G401.6 (cell line): Measurements from ENCODE around the gene IL21R.

Experiments
- FAIRE-seq: peaks from 2 replicates; lab custom pipeline; 2012; peaks lifted over from hg19 to GRCh38; lab: Jason Lieb, UNC

The IL21R gene

GRCh38 chr16:27464626-27465482, 62.9 kb downstream of the IL21R start:
- no peak for FAIRE-seq

DNA sequence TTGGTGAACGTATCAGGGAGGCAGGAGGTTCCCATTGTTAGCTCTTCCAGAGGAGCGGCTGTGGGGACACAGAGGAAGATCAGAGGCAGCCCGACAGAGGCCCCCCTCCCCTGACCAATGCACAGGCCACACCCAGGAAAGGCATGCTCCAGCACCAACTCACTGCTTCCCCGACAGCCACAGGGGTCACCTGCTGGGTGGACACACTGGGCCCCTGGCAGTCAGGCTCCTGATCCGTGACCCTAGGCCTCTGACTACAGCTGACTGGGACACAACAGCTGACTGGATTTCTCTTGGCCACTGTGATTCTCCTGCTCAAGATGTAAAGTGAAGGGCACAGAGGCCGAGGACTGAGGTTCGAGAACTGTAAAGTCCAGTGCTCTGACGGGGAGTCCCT, 63.5 kb downstream of the IL21R start:
- FAIRE-seq, result no peak

DNA sequence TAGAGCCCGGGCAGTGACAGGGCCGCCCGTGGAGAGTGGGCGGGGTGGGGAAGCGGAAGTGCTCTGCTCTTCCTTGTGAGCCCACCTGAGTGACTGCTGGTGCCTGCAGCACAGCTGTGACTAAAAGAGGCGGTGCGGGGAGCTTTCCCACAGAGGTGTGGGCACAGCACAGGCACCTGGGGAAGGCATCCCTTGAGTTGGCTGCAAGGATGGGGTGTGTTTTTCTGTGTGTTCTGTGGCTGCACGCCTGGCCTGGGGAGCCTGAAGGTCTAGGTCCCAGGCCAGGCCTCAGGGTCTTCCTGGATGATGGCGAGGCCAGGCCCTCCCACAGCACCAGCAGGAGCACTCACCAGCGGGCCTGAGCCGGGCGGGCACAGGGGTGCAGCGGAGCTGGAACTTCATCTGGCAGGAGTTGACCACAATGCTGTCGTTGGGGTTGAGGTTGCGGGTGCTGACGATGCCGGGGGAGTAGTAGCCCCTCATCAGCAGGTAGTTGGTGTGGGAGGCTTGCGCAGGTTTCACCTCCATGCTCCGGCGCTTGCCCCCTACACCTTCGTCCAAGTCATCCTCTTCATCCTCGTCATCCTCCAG, 67.1 kb downstream of the IL21R start:
- no peak for FAIRE-seq

GRCh38 chr16:27470567-27471431, 68.8 kb downstream of the IL21R start:
- FAIRE-seq, result no peak

DNA sequence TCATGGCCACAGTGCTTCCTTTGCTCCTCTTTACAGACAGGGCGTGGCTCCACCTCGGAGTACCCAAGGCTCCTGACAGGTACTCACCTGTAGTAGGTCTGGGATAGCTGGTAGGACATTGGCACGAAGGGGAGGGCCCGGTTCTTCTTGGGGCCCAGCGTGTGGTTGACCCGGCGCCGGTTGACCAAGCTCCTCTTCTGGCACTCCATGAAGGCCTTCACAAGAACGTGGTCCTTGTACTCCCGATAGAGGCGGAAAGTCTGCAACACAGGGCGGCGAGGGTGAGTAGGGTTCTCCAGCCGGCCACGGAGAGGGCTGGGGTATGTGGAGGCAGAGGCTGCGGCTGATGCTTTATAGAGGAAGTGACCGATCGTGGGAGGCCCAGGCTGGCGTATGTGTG, 69.7 kb downstream of the IL21R start:
- no peak for FAIRE-seq

DNA sequence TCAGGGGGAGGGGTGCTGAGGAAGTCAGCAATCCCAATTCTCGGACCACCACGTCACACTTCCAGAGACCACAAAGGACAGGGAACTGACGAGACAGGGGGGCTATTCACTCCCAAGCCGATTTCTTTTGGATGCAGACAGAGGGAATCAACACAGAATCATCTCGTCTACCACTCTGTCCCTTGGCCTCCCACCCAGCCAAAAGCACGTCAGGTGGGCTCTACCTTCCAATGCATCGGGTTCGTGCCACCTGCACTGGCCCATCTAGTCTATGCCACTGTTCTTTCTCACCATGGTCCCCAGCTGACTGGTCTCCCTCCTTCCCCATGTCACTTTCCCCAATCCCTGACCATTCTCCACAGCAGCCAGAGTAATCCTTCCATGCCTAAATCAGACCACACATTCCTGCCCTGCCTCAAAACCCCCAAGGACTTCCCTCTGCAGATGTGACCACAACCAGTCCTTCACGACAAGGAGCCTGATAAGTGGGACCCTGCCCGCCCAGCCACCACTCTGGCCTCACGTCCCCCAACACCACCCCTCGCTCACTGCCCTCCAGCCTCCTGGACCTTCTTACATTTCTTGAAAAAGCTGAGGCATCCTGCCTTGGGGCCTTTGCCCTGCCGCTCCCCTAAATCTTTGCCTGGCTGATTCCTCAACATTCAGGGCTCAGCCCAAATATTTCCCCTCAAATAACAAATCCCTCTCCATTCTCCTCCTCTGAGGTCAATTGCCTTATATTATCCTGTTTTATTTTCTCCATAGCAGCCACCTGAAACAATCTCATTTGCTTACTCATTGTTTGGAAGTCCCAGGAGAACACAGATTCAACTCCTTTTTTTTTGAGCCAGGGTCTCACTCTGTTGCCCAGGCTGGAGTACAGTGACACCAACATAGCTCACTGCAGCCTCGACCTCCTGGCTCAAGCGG, 70.4 kb downstream of the IL21R start:
- FAIRE-seq, result no peak

GRCh38 chr16:27473101-27473900, 71.3 kb downstream of the IL21R start:
- no peak for FAIRE-seq

GRCh38 chr16:27474041-27474440, 72.1 kb downstream of the IL21R start:
- FAIRE-seq, result no peak

DNA sequence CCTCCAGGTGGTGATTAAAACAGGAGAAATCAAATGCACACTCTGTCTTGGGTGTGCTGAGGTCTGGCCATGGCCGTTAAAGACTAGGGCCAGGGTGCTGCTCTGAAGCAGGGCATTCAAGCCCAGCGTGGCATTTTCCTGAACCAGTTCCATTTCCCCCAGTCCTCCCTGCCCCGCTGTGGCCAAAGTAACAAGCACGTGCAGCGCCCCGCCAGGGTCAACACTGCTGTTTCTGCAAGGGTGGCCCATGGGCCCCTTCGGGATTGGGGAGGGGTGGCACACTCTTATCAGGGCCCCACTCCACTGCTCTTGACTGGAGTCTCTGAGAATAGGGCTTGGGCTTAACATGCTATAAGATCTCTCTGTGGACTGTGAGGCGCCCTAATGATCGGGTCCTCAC, 72.9 kb downstream of the IL21R start:
- no peak for FAIRE-seq

- FAIRE-seq, result no peak
These were observed 73.6 kb downstream of the IL21R start for GRCh38 chr16:27475561-27475960.

- FAIRE-seq, result no peak
These were observed 74.3 kb downstream of the IL21R start for GRCh38 chr16:27476240-27476639.

GRCh38 chr16:27480761-27481160, 78.8 kb downstream of the IL21R start:
- FAIRE-seq, result no peak

GRCh38 chr16:27481282-27481934, 79.4 kb downstream of the IL21R start:
- no peak for FAIRE-seq

- FAIRE-seq, result no peak
These were observed 80.6 kb downstream of the IL21R start for GRCh38 chr16:27482397-27483087.

GRCh38 chr16:27483088-27483437, 81.1 kb downstream of the IL21R start:
- FAIRE-seq, result no peak

- no peak for FAIRE-seq
These were observed 81.7 kb downstream of the IL21R start for GRCh38 chr16:27483624-27484023.

GRCh38 chr16:27485126-27485525, 83.2 kb downstream of the IL21R start:
- FAIRE-seq, result no peak

DNA sequence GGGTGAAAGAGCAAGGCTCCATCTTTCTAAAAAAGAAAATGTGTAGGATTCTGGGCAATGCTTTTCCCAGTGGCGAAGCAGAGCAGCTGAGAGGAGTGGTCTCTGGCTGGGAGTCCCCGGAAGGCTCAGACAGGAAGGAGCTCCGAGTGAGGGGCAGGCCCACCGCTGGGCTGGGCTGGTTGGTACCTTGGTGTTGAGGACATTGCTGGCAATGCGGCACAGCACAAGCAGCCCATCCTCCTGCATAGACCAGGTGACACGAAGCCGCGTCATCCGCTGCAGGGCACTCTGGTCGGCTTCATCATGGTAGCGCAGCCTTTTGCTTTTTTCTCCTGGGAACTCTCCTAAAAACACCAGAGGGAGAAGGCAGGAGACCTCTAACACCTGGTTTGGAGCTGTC, 83.8 kb downstream of the IL21R start:
- FAIRE-seq, result no peak

- FAIRE-seq, result no peak
These were observed 84.4 kb downstream of the IL21R start for GRCh38 chr16:27486344-27486743.

- no peak for FAIRE-seq
These were observed 84.8 kb downstream of the IL21R start for GRCh38 chr16:27486760-27487159.
